HG02642 (cell line): ENCODE measurements around the gene HSDL1.

Source experiments
- ATAC-seq: cut with Tn5 transposase; IDR thresholded peaks from one replicate; pipeline ENCODE4 v1.9.1; 2021; ENCODE audit warnings: mild to moderate bottlenecking; ENCODE audit not compliant: unreplicated experiment, poor library complexity

Gene HSDL1

DNA sequence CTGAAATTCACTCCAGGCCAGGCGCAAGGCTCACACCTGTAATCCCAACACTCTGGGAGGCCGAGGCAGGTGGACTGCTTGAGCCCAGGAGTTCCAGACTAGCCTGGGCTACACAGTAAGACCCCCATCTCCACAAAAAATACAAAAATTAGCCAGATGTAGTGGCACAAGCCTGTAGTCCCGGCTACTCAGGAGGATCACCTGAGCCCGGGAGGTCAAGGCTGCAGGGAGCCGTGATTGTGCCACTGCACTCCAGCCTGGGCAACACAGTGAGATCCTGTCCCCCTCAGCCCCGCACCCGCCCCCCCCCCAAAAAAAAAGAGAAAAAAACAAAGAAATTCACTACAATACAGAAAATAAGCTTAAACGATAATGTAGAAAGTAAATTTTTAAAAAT, 59.7 kb downstream of the HSDL1 start:
- ATAC-seq: no peak

DNA sequence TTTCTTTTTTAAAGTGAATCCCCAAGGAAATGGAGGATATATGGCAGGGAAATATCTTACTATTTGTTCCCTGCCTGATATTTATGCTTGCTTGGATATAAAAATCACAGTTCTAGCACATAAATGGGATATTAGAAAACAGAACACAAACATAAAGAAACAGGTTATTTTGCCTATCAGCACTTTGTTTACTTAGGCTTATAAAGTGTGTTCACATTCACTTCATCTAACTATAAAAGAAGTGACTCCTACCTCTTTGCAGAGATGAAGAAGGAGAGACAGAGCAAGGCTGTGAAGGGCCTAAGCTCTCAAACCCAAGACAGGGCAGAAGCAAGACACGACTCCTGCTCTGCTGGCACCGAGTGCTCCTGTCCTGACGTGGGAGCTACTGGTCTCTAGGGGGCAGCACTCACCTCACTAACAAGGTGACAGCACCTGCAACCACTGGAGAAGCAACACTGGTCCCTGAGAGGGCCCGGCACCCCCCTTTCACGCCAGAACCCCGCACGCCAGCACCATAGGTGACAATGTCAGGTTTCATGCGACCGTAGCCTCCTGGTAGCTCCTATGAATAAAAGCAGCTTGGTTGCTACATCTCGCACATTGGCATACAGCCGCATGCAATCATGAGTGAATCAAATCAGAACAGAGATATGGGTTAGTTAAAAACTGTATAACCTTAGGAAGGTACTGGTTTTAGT, 60.3 kb downstream of the HSDL1 start:
- ATAC-seq: peak; percentile 53

DNA sequence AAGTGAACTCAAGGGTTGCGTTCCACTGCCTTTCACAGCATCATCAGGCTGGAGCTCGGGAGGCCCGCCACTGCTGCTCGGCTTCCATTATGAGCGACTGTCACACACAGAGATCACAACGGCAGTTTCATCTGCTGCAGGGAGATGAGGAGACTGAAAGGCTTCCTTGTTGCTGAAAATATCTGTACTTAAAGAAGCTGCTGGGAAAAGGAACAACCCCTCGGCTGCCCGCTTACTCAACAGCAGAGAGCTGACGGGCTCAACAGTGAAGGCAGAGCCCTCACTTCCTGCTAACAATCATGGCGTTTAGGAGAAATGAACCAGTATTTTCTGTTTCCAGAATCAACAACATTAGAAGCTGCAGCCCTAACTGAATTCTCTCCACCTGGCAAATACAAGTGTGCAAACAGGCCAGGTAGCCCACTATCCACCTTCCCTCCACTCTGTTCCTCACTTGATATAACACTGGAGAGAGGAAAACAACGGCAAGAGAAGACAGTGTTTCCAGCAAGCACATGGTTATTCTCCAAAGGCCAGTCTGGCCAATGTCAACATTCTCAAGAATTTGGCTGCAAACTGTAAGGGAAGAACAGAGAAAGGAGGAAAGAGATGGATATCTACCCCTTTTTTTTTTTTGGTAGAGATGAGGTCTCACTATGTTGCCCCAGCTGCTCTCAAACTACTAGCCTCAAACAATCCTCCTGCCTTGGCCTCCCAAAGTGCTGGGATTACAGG, 62.0 kb downstream of the HSDL1 start:
- ATAC-seq: no peak

DNA sequence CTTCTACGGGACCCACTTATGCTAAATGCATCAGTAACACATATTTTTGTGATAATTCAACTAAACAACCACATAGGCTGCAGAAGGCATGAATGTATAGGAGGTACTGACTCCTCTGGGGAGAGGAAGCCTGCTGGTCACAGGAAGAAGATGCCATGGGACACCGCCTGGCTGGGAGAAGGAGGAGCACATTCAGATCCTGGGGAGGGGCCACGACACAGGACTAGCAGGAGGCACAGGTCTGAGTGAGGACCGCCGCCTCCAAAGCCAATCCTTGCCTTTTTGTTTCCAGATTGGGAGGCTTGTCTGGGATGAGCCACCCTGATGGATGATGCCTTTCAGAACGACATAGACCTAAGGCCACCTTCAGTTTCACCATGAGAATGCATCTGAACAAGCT, 62.9 kb downstream of the HSDL1 start:
- no peak for ATAC-seq

DNA sequence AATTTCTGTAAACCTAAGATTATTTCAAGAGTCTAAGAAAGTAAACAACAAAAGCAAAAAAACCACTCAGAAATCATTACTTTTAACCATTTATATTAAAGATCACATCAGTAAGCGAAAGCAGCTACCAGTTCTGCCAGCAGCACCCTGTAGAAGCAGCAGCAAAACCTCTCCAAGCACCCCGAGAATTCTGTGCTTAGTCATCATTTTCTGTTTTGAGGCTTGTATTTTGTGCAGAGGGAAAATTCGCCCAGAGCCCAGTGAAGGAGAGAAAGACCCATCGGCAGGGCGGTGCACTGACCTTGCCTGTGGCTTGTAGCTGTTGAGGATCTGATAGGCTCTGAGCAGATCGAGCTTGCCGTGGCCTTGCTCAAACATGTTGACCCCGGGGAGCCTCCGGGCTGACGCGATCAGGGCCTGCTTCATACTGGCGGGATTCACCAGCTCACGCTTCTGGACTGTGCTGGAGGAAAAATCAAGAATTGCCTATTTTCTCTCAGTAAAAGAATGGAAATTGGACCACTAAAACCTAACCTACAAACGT, 63.5 kb downstream of the HSDL1 start:
- ATAC-seq: no peak

DNA sequence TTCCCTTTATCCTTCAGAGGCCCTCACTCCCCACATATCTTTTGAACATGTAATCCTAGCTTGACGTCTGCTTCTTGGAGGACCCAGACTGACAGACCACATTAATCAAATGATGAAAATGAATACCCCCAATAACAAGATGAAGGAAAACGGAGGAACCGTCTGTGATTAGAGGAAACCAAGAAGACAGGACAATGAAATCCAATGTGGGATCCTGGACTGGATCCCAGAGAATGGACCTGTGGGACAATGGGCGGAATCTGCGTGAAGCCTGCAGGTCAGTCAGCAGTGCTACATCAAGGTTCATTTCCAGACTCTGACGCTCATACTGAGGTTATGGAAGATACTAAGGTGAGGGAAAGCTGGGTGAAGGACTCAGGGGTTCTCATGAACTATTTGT, 64.2 kb downstream of the HSDL1 start:
- no peak for ATAC-seq

DNA sequence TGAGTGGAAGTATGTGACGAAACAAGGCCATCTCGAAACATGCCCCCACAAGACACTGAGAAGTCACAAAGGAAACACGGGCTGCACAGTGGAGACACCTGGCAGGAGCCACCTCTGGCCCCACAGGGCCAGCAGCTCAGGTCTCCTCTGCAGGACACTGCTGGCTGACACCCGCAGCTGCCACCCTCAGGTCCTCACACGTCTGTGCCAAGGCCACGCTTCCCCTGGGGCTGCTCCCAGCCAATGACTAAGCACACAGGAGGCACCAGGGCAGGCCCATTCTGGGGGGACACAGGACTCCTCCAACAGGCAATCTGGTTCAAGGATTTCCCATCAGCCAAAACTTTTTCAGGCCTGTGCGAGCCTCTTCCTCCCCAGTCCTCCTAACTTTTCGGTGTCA, 64.6 kb downstream of the HSDL1 start:
- no peak for ATAC-seq

DNA sequence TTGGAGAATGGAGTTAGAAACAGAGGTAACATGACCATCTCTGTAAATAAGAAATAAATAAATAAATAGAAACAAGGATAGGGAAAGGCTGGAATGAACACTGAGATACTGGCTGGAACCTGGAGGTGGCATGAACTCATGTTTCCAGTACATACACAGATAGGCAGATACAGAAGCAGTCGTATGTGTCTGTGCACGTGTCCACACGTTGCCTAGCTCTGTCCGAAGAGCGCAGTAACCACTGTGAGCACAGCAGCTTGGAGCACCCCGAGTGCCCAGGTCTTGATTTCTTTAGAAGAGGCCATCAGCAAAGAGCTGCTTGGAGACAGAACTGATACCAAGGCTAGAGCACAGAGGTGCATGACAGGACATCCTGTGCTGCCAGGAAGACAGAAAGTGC, 65.3 kb downstream of the HSDL1 start:
- ATAC-seq: no peak

DNA sequence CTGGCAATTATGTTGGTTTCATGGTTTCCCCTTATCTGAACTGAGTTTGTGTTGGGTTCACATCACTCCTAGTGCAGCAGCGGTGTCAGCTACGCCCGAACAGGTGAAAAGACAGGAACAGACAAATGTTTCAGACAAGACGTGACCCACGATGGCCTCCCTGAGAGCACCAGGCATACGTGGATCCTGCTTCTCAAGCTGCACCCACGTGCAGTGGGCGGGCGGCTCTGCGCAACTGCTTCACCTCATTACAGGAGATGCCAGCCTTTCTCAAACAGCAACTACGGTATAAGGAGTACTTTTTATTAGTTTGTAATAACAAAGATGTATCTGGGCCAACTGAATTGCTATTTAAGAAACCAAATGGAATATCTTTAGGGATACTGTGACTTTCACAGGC, 69.6 kb downstream of the HSDL1 start:
- no peak for ATAC-seq

DNA sequence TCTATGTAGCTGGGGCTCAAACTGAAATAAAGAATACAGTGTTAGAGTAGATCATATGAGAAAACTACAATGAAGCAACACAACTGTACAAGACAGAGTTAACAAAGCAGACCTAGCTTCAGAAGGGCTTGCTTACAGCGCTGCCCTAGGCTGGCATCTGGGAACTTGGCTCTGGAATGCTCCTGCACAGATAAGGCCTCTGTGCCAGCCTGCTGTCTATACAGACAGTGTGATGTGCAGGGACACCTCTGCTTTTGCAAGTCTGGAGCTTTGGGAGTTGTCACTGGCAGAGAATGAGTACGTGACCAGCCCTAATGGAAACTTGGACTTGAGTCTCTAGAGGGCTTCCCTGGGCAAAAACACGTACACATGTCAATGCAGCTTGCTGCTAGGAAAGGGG, 70.3 kb downstream of the HSDL1 start:
- ATAC-seq: no peak
